Upper lobe of left lung (tissue), 6 donors: ENCODE measurements around the gene TST. TPM values are rescaled to one million over a fixed set of nuclear protein-coding genes. Genes with fewer than 3 reads are reported as not detected.

ENCODE experiments used
- ATAC-seq, 2 donors: fragments of 200-7000 bp; cut with Tn5 transposase; one replicate each; pipeline ENCODE4 v1.9.1; 2022; ENCODE audit warnings: mild to moderate bottlenecking in 2 of 2, moderate library complexity in 2 of 2; ENCODE audit not compliant: low FRiP score in 2 of 2
- DNase-seq, 2 donors: peaks; one replicate each; pipeline ENCODE4 v3.0.0-alpha.2; 2019 to 2020
- H3K27ac ChIP-seq, 4 donors: fragments of 200-600 bp; sonication (generic); one replicate each; pipeline ENCODE4 v1.5.1; 2016 to 2019
- H3K27me3 ChIP-seq, 4 donors: fragments of 200-600 bp; sonication (generic); one replicate each; pipeline ENCODE4 v1.5.1; 2017 to 2019
- H3K36me3 ChIP-seq, 4 donors: fragments of 200-600 bp; sonication (generic); one replicate each; pipeline ENCODE4 v1.5.1; 2016 to 2019
- H3K4me1 ChIP-seq, 4 donors: fragments of 200-600 bp; sonication (generic); one replicate each; pipeline ENCODE4 v1.5.1; 2018 to 2019
- H3K4me3 ChIP-seq, 4 donors: fragments of 200-600 bp; sonication (generic); one replicate each; pipeline ENCODE4 v1.5.1; 2017 to 2019; ENCODE audit warnings: mild to moderate bottlenecking in 2 of 4, moderate library complexity in 1 of 4
- H3K9me3 ChIP-seq, 4 donors: fragments of 200-600 bp; sonication (generic); one replicate each; pipeline ENCODE4 v1.5.1; 2018 to 2019
- CTCF ChIP-seq, 6 experiments: fragments of 450-650 bp in 4 of 6; fragments of 200-600 bp in 2 of 6; sonication (generic) in 2 of 6; IDR thresholded peaks; one replicate each; pipeline ENCODE4 v1.5.1; 2016 to 2019; ENCODE audit warnings: antibody characterized with exemption in 6 of 6
- EP300 ChIP-seq, 4 donors: sonication (generic); formaldehyde crosslinking; IDR thresholded peaks; one replicate each; pipeline ENCODE4 v1.5.1; 2017; ENCODE audit warnings: antibody characterized with exemption in 4 of 4, control low read depth in 2 of 4
- POLR2A ChIP-seq, 4 donors: fragments of 450-650 bp; IDR thresholded peaks; one replicate each; pipeline ENCODE4 v1.5.1; 2016 to 2017; ENCODE audit warnings: antibody characterized with exemption in 4 of 4, mild to moderate bottlenecking in 2 of 4
- POLR2AphosphoS5 ChIP-seq, 2 donors: sonication (generic); formaldehyde crosslinking; IDR thresholded peaks; one replicate each; pipeline ENCODE4 v1.5.1; 2017; ENCODE audit warnings: antibody characterized with exemption in 2 of 2
- WGBS, 2 donors: methylation state at CpG; one replicate each; pipeline ENCODE4 v1.1.5; 2017 to 2018; 5-methylcytosine and 5-hydroxymethylcytosine counted together
- total RNA-seq, 6 donors: library from RNA; depleted of rRNA in 4 of 6; stranded (reverse); fragments of >200 nt in 4 of 6; gene quantifications; one replicate each; pipeline versions ENCODE4 v1.1.0 to v1.2.1, GENCODE V29; 2016 to 2021
- donor health status: DM: no; HTN: no; CAD: no; lungs with moderate emphysema.
- donor health status: DM: no; HTN: yes; CAD: no; lungs with severe emphysema.

Gene TST
- total RNA-seq, result 10 to 100 TPM; 43.0 to 78.1 (median 70.2) TPM

GRCh38 chr22:37019309-37020191 lies at the start of gene TST, which contains the start of gene MPST:
TSS of gene TST (minus strand) at chr22:37019447. CDS start at chr22:37018732, 715 bp downstream.
TSS of gene MPST (plus strand) at chr22:37019742. CDS start at chr22:37019837, 95 bp downstream.
- DNase-seq (peak; percentile 87 to 95), ATAC-seq (peak; percentile 85 to 91)
- Histone ChIP-seq H3K27ac (peak within 1 kb of the TSS; percentile 87 to 96 (median 92)), H3K9me3 (no peaks in the 10 kb centered on the region), H3K27me3 (no peaks in the 10 kb centered on the region), H3K36me3 (peaks cover 0 to 19% (median 5%) of the 10 kb centered on the region in 4 donors), H3K4me1 (peaks cover 53 to 74% (median 64%) of the 10 kb centered on the region in 4 donors), H3K4me3 (peak within 1 kb of the TSS; percentile 71 to 99 (median 95))
- 0 to 1% methylated on average over 2 to 25 of the region's 107 CpGs for WGBS, 2 donors
- peak in 1 of 2 donors; percentile 58 for TF ChIP-seq POLR2AphosphoS5 (IDR thresholded peaks at IDR 0.05)
- TF ChIP-seq POLR2A (IDR thresholded peaks at IDR 0.05), result peak in 2 of 4 donors; percentile 75 to 89
- peak; percentile 38 to 97 (median 86) for TF ChIP-seq CTCF (IDR thresholded peaks at IDR 0.05)
- TF ChIP-seq EP300 (IDR thresholded peaks at IDR 0.05), result no peak

GRCh38 chr22:37068859-37069258 lies 49.6 kb upstream of the TST start:
- Histone ChIP-seq H3K4me3 (no peak overlapping the region), H3K9me3 (no peaks in the 10 kb centered on the region), H3K4me1 (no peaks in the 10 kb centered on the region), H3K27ac (no peak overlapping the region), H3K27me3 (peaks cover 0 to 12% (median 4%) of the 10 kb centered on the region in 4 donors), H3K36me3 (no peaks in the 10 kb centered on the region)
- TF ChIP-seq POLR2AphosphoS5 (IDR thresholded peaks at IDR 0.05) (no peak), CTCF (IDR thresholded peaks at IDR 0.05) (no peak)
- WGBS, 2 donors, result 0 to 13% methylated on average over 4 to 18 of the region's 36 CpGs
- ATAC-seq (no peak), DNase-seq (peak in 1 of 2 donors; percentile 78)

- Histone ChIP-seq H3K36me3 (no peaks in the 10 kb centered on the region), H3K27ac (no peak overlapping the region), H3K9me3 (no peaks in the 10 kb centered on the region), H3K4me3 (no peak overlapping the region), H3K4me1 (no peaks in the 10 kb centered on the region), H3K27me3 (peaks cover 0 to 12% (median 4%) of the 10 kb centered on the region in 4 donors)
- ATAC-seq, result no peak
- TF ChIP-seq CTCF (IDR thresholded peaks at IDR 0.05), result no peak
- no peak for TF ChIP-seq EP300 (IDR thresholded peaks at IDR 0.05)
- TF ChIP-seq POLR2A (IDR thresholded peaks at IDR 0.05), result no peak
- no peak for TF ChIP-seq POLR2AphosphoS5 (IDR thresholded peaks at IDR 0.05)
- DNase-seq, result no peak
- WGBS, 2 donors, result 82% methylated on average over 9 to 10 of the region's 10 CpGs
Observed at GRCh38 chr22:37067428-37067827, 48.2 kb upstream of the TST start.

- Histone ChIP-seq H3K27me3 (peaks cover 0 to 12% (median 4%) of the 10 kb centered on the region in 4 donors), H3K4me1 (no peaks in the 10 kb centered on the region), H3K27ac (no peak overlapping the region), H3K9me3 (no peaks in the 10 kb centered on the region), H3K4me3 (no peak overlapping the region), H3K36me3 (peaks cover 0 to 3% (median 0%) of the 10 kb centered on the region in 4 donors)
- DNase-seq, result no peak
- no peak for ATAC-seq
- 92 to 93% methylated on average over 7 to 9 of the region's 9 CpGs for WGBS, 2 donors
- no peak for TF ChIP-seq POLR2A (IDR thresholded peaks at IDR 0.05)
- no peak for TF ChIP-seq CTCF (IDR thresholded peaks at IDR 0.05)
- TF ChIP-seq EP300 (IDR thresholded peaks at IDR 0.05), result no peak
- no peak for TF ChIP-seq POLR2AphosphoS5 (IDR thresholded peaks at IDR 0.05)
Observed at GRCh38 chr22:37065961-37066360, 46.7 kb upstream of the TST start.
